OCI-LY7 (cell line): ENCODE data around the gene YLPM1. TPM values are rescaled to one million over a fixed set of nuclear protein-coding genes. Genes with fewer than 3 reads are reported as not detected.

Experiments used
- BruUV-seq: library from RNA; stranded (reverse); fragments of 400-500 nt; replicated peaks from 2 replicates; lab custom pipeline; 2021; lab: Mats Ljungman, UMichigan
- CTCF ChIA-PET: fragments of 300-600 bp; sonication (Branson Sonifier 250); formaldehyde crosslinking; loops from one replicate; lab custom pipeline; 2022; ENCODE audit warnings: antibody characterized with exemption; ENCODE audit not compliant: unreplicated experiment; lab: Charles Lee
- POLR2A ChIA-PET: fragments of 300-600 bp; sonication (Branson Sonifier 250); formaldehyde crosslinking; loops from one replicate; lab custom pipeline; 2022; ENCODE audit warnings: antibody characterized with exemption; lab: Charles Lee
- DNase-seq: peaks from one replicate; pipeline ENCODE4 v3.0.0-alpha.2; 2015; ENCODE audit warnings: low spot score
- H2AFZ ChIP-seq: fragments of 200-600 bp; sonication (generic), shearing (Covaris generic); 2 replicates; pipeline ENCODE4 v1.6.1; 2014; ENCODE audit warnings: mild to moderate bottlenecking, antibody characterized with exemption, low read length, moderate library complexity
- H3K27ac ChIP-seq: fragments of 200-600 bp; sonication (generic); 2 replicates; pipeline ENCODE4 v1.5.1; 2014; ENCODE audit warnings: mixed run types, low read depth, mild to moderate bottlenecking, moderate library complexity, low read length, inconsistent platforms; ENCODE audit not compliant: poor library complexity, severe bottlenecking
- H3K36me3 ChIP-seq: fragments of 200-600 bp; sonication (generic); 2 replicates; pipeline ENCODE4 v1.6.1; 2014; ENCODE audit warnings: mild to moderate bottlenecking, antibody characterized with exemption, low read length, moderate library complexity, mixed read lengths; ENCODE audit not compliant: insufficient read depth
- H3K4me1 ChIP-seq: fragments of 200-600 bp; sonication (generic); 2 replicates; pipeline ENCODE4 v1.5.1; 2014; ENCODE audit warnings: mild to moderate bottlenecking, low read length; ENCODE audit not compliant: insufficient read depth, poor library complexity, severe bottlenecking
- H3K4me2 ChIP-seq: fragments of 200-600 bp; sonication (generic); 2 replicates; pipeline ENCODE4 v1.6.1; 2014; ENCODE audit warnings: mild to moderate bottlenecking, low read length
- H3K4me3 ChIP-seq: fragments of 200-600 bp; sonication (generic); 2 replicates; pipeline ENCODE4 v1.5.1; 2014; ENCODE audit warnings: mild to moderate bottlenecking, low read depth, low read length; ENCODE audit not compliant: poor library complexity, severe bottlenecking
- H3K79me2 ChIP-seq: fragments of 200-600 bp; sonication (generic); 2 replicates; pipeline ENCODE4 v1.6.1; 2016; ENCODE audit warnings: low read depth, mild to moderate bottlenecking, low read length, moderate library complexity, mixed read lengths; ENCODE audit not compliant: insufficient read depth
- H3K9me2 ChIP-seq: fragments of 200-600 bp; sonication (generic); 2 replicates; pipeline ENCODE4 v1.6.1; 2016; ENCODE audit warnings: mild to moderate bottlenecking, low read length, mixed read lengths; ENCODE audit not compliant: insufficient read depth
- H3K9me3 ChIP-seq: fragments of 200-600 bp; sonication (generic); 2 replicates; pipeline ENCODE4 v1.6.1; 2014; ENCODE audit warnings: mild to moderate bottlenecking, mixed run types, low read length, mixed read lengths
- H4K20me1 ChIP-seq: fragments of 200-600 bp; sonication (generic); 2 replicates; pipeline ENCODE4 v1.6.1; 2014; ENCODE audit warnings: mild to moderate bottlenecking, antibody characterized with exemption, low read length, moderate library complexity, mixed read lengths; ENCODE audit not compliant: insufficient read depth
- CTCF ChIP-seq: fragments of 200-600 bp; sonication (generic); conservative IDR thresholded peaks from 2 replicates; pipeline ENCODE4 v1.5.1; 2014; ENCODE audit warnings: mild to moderate bottlenecking, antibody characterized with exemption, low read length, moderate library complexity, mixed read lengths
- EZH2phosphoT487 ChIP-seq: fragments of 200-600 bp; sonication (generic); IDR thresholded peaks from 2 replicates; pipeline ENCODE4 v1.6.1; 2018; ENCODE audit warnings: low read depth, borderline replicate concordance, mild to moderate bottlenecking, mixed run types, antibody characterized with exemption, low read length, moderate library complexity, mixed read lengths
- intact Hi-C: fragments of 100-400 bp; cut with micrococcal nuclease; formaldehyde crosslinking; loops from one replicate; pipeline ENCODE4 v1.10.0; 2022; ENCODE audit not compliant: unreplicated experiment
- total RNA-seq, 2 experiments: library from RNA; depleted of rRNA in 1 of 2; stranded (reverse); fragments of >200 nt in 1 of 2; shearing (Covaris generic) in 1 of 2; gene quantifications; 2 replicates each; pipeline ENCODE4 v1.2.3, GENCODE V29; 2014 to 2022

Gene YLPM1
- total RNA-seq, 2 experiments from 2014 or later = 45.2 to 101 TPM

GRCh38 chr14:74882103-74882920 lies 119.2 kb downstream of the YLPM1 start:
- H2AFZ ChIP-seq = peak overlapping the region; percentile 88
- intact Hi-C loops = no loop called here
- peaks cover 44% of the 10 kb centered on the region for H3K4me1 ChIP-seq
- peak overlapping the region; percentile 87 for H3K4me2 ChIP-seq
- peak overlapping the region; percentile 94 for H3K4me3 ChIP-seq
- no peaks in the 10 kb centered on the region for H3K9me2 ChIP-seq
- DNase-seq = peak; percentile 70
- H3K27ac ChIP-seq = peak overlapping the region; percentile 72
- CTCF ChIA-PET = interaction anchor here (1.4 kb wide), 1 partner anchor 11 kb away, joined by 4 read pairs; no protein-coding TSS in a partner anchor
- H3K36me3 ChIP-seq = peaks cover 40% of the 10 kb centered on the region
- peaks cover 55% of the 10 kb centered on the region for H3K79me2 ChIP-seq
- H4K20me1 ChIP-seq = peaks cover 32% of the 10 kb centered on the region
- POLR2A ChIA-PET = interaction anchor here (0.5 to 1.2 kb wide), 9 partner anchors 9 to 221 kb away, joined by 3 to 6 read pairs (median 3); partner anchors contain the start of gene EIF2B2
- no peaks in the 10 kb centered on the region for H3K9me3 ChIP-seq
- BruUV-seq = no TSS peak
- TF ChIP-seq EZH2phosphoT487 (no peak), CTCF (0 out of 2 replicates have a peak, but pooled peaks have one; percentile 19)

Other genes starting within 250 kb of the YLPM1 start
- gene LTBP2, start 151.1 kb upstream of the YLPM1 start, total RNA-seq (2014; rRNA removed; shearing (Covaris generic)) = 0.21 and 0.25 TPM in 2 replicates
- 0.15 and 0.35 TPM in 2 replicates for gene LTBP2, start 151.1 kb upstream of the YLPM1 start, total RNA-seq (2022)
- 27.4 and 30.5 TPM in 2 replicates for gene AREL1, start 50.2 kb upstream of the YLPM1 start, total RNA-seq (2014; rRNA removed; shearing (Covaris generic))
- 37.8 and 41.5 TPM in 2 replicates for gene AREL1, start 50.2 kb upstream of the YLPM1 start, total RNA-seq (2022)
- gene FCF1, start 50.2 kb upstream of the YLPM1 start, total RNA-seq (2014; rRNA removed; shearing (Covaris generic)) = 16.1 and 23.2 TPM in 2 replicates
- 62.1 and 62.3 TPM in 2 replicates for gene FCF1, start 50.2 kb upstream of the YLPM1 start, total RNA-seq (2022)
- gene PROX2, start 112.8 kb downstream of the YLPM1 start, total RNA-seq (2014; rRNA removed; shearing (Covaris generic)) = 0.35 and 0.51 TPM in 2 replicates
- 0.74 and 0.76 TPM in 2 replicates for gene PROX2, start 112.8 kb downstream of the YLPM1 start, total RNA-seq (2022)
- 70.2 and 74.4 TPM in 2 replicates for gene DLST, start 118.6 kb downstream of the YLPM1 start, total RNA-seq (2014; rRNA removed; shearing (Covaris generic))
- 95.1 and 95.7 TPM in 2 replicates for gene DLST, start 118.6 kb downstream of the YLPM1 start, total RNA-seq (2022)
- 6.1 and 11.3 TPM in 2 replicates for gene RPS6KL1, start 159.9 kb downstream of the YLPM1 start, total RNA-seq (2014; rRNA removed; shearing (Covaris generic))
- 14.0 and 15.3 TPM in 2 replicates for gene RPS6KL1, start 159.9 kb downstream of the YLPM1 start, total RNA-seq (2022)
- gene PGF, start 192.3 kb downstream of the YLPM1 start, total RNA-seq (2014; rRNA removed; shearing (Covaris generic)) = 0.09 and 0.13 TPM in 2 replicates
- gene PGF, start 192.3 kb downstream of the YLPM1 start, total RNA-seq (2022) = 0.19 TPM in 1 of 2 replicates, not detected in the other
- 33.5 and 42.0 TPM in 2 replicates for gene EIF2B2, start 239.6 kb downstream of the YLPM1 start, total RNA-seq (2014; rRNA removed; shearing (Covaris generic))
- 49.8 and 53.8 TPM in 2 replicates for gene EIF2B2, start 239.6 kb downstream of the YLPM1 start, total RNA-seq (2022)